HUES64 (cell line): ENCODE measurements around the gene SNTG2.
"Not testable (repeated sequence)": the region's sequence is repeated elsewhere in the genome, so short reads cannot be mapped to it uniquely, and the experiment has no call there.

Experiments used
- H3K27ac ChIP-seq: 2 replicates; pipeline ENCODE4 v1.7.0; 2013; ENCODE audit warnings: low read depth, low read length, inconsistent platforms
- H3K27me3 ChIP-seq: 2 replicates; pipeline ENCODE4 v1.6.1; 2013; ENCODE audit warnings: mild to moderate bottlenecking, low read length; ENCODE audit not compliant: insufficient read depth
- H3K36me3 ChIP-seq: 2 replicates; pipeline ENCODE4 v1.6.1; 2013; ENCODE audit warnings: mild to moderate bottlenecking, low read length; ENCODE audit not compliant: insufficient read depth
- H3K4me1 ChIP-seq: 2 replicates; pipeline ENCODE4 v1.6.1; 2013; ENCODE audit warnings: mild to moderate bottlenecking, low read length, moderate library complexity; ENCODE audit not compliant: insufficient read depth
- H3K4me3 ChIP-seq: 2 replicates; pipeline ENCODE4 v1.5.1; 2013; ENCODE audit warnings: mild to moderate bottlenecking, low read length, moderate library complexity
- H3K9ac ChIP-seq: 2 replicates; pipeline ENCODE4 v1.6.1; 2013; ENCODE audit warnings: mild to moderate bottlenecking, low read depth, low read length
- H3K9me3 ChIP-seq: 2 replicates; pipeline ENCODE4 v1.6.1; 2013; ENCODE audit warnings: low read depth, low read length; ENCODE audit not compliant: insufficient read depth
- WGBS: fragments of 150-250, 120-280 bp; methylation state at CpG from one replicate; pipeline ENCODE4 v1.1.7; 2013; ENCODE audit warnings: missing lambda C conversion rate; 5-methylcytosine and 5-hydroxymethylcytosine counted together

The SNTG2 gene

GRCh38 chr2:1227274-1227900, 276.7 kb downstream of the SNTG2 start:
- H3K4me3 ChIP-seq, result no peak overlapping the region
- H3K9ac ChIP-seq, result no peak overlapping the region
- WGBS, result 94% methylated on average over 19 of the region's 19 CpGs
- no peaks in the 10 kb centered on the region for H3K36me3 ChIP-seq
- H3K9me3 ChIP-seq, result peaks cover 4% of the 10 kb centered on the region; the same call in 1 of the 2 replicates
- no peaks in the 10 kb centered on the region for H3K4me1 ChIP-seq
- no peaks in the 10 kb centered on the region for H3K27me3 ChIP-seq
- H3K27ac ChIP-seq, result no peak overlapping the region

GRCh38 chr2:1229596-1229995, 278.9 kb downstream of the SNTG2 start:
- not testable (repeated sequence) for H3K27ac ChIP-seq, H3K9ac ChIP-seq, H3K4me3 ChIP-seq, H3K36me3 ChIP-seq, H3K27me3 ChIP-seq, H3K9me3 ChIP-seq, H3K4me1 ChIP-seq
- WGBS, result 95% methylated on average over 30 of the region's 30 CpGs

- H3K27ac ChIP-seq, result no peak overlapping the region
- H3K27me3 ChIP-seq, result no peaks in the 10 kb centered on the region
- no peak overlapping the region for H3K4me3 ChIP-seq
- H3K9me3 ChIP-seq, result peaks cover 4% of the 10 kb centered on the region; the same call in 1 of the 2 replicates
- H3K9ac ChIP-seq, result no peak overlapping the region
- no peaks in the 10 kb centered on the region for H3K36me3 ChIP-seq
- 97% methylated on average over 19 of the region's 19 CpGs for WGBS
- H3K4me1 ChIP-seq, result no peaks in the 10 kb centered on the region
Observed at GRCh38 chr2:1230155-1230893, 279.7 kb downstream of the SNTG2 start.

- H3K4me1 ChIP-seq, result no peaks in the 10 kb centered on the region
- peaks cover 4% of the 10 kb centered on the region; the same call in 1 of the 2 replicates for H3K9me3 ChIP-seq
- 83% methylated on average over 11 of the region's 11 CpGs for WGBS
- no peaks in the 10 kb centered on the region for H3K27me3 ChIP-seq
- H3K9ac ChIP-seq, result no peak overlapping the region
- H3K27ac ChIP-seq, result no peak overlapping the region
- H3K4me3 ChIP-seq, result no peak overlapping the region
- H3K36me3 ChIP-seq, result no peaks in the 10 kb centered on the region
Observed at GRCh38 chr2:1231466-1232063, 280.9 kb downstream of the SNTG2 start.

- WGBS, result 95% methylated on average over 15 of the region's 15 CpGs
Observed at GRCh38 chr2:1233281-1233680, 282.6 kb downstream of the SNTG2 start.

GRCh38 chr2:1234731-1235308, 284.2 kb downstream of the SNTG2 start:
- Histone ChIP-seq H3K4me1 (no peaks in the 10 kb centered on the region), H3K9ac (no peak overlapping the region), H3K27ac (no peak overlapping the region), H3K9me3 (peaks cover 3% of the 10 kb centered on the region; the same call in 1 of the 2 replicates), H3K4me3 (no peak overlapping the region), H3K36me3 (no peaks in the 10 kb centered on the region), H3K27me3 (no peaks in the 10 kb centered on the region)
- 97% methylated on average over 11 of the region's 13 CpGs for WGBS

More at GRCh38 chr2:1233281-1233680, 282.6 kb downstream of the SNTG2 start:
- Histone ChIP-seq H3K27ac (no peak overlapping the region), H3K36me3 (no peaks in the 10 kb centered on the region), H3K9me3 (peaks cover 4% of the 10 kb centered on the region; the same call in 1 of the 2 replicates), H3K9ac (no peak overlapping the region), H3K27me3 (no peaks in the 10 kb centered on the region), H3K4me3 (no peak overlapping the region), H3K4me1 (no peaks in the 10 kb centered on the region)

GRCh38 chr2:1235806-1236205, 285.2 kb downstream of the SNTG2 start:
- no peak overlapping the region for H3K4me3 ChIP-seq
- over 99% methylated on average over 5 of the region's 5 CpGs for WGBS
- no peak overlapping the region for H3K9ac ChIP-seq
- no peaks in the 10 kb centered on the region for H3K36me3 ChIP-seq
- no peaks in the 10 kb centered on the region for H3K9me3 ChIP-seq
- H3K27ac ChIP-seq, result no peak overlapping the region
- H3K27me3 ChIP-seq, result no peaks in the 10 kb centered on the region
- no peaks in the 10 kb centered on the region for H3K4me1 ChIP-seq

GRCh38 chr2:1236606-1237005, 286.0 kb downstream of the SNTG2 start:
- H3K27me3 ChIP-seq, result no peaks in the 10 kb centered on the region
- no peaks in the 10 kb centered on the region for H3K4me1 ChIP-seq
- no peak overlapping the region for H3K4me3 ChIP-seq
- H3K9ac ChIP-seq, result no peak overlapping the region
- H3K36me3 ChIP-seq, result no peaks in the 10 kb centered on the region
- WGBS, result no CpG with 5 or more reads among the region's 1 CpG
- H3K9me3 ChIP-seq, result no peaks in the 10 kb centered on the region
- H3K27ac ChIP-seq, result no peak overlapping the region

- no peaks in the 10 kb centered on the region for H3K27me3 ChIP-seq
- H3K36me3 ChIP-seq, result no peaks in the 10 kb centered on the region
- H3K27ac ChIP-seq, result no peak overlapping the region
- H3K4me3 ChIP-seq, result no peak overlapping the region
- WGBS, result 86% methylated on average over 18 of the region's 18 CpGs
- H3K4me1 ChIP-seq, result no peaks in the 10 kb centered on the region
- H3K9me3 ChIP-seq, result no peaks in the 10 kb centered on the region
- no peak overlapping the region for H3K9ac ChIP-seq
Observed at GRCh38 chr2:1237783-1238182, 287.1 kb downstream of the SNTG2 start.

GRCh38 chr2:1238598-1239138, 288.0 kb downstream of the SNTG2 start:
- no peaks in the 10 kb centered on the region for H3K4me1 ChIP-seq
- no peak overlapping the region for H3K9ac ChIP-seq
- H3K9me3 ChIP-seq, result no peaks in the 10 kb centered on the region
- H3K27ac ChIP-seq, result no peak overlapping the region
- 90% methylated on average over 13 of the region's 14 CpGs for WGBS
- no peaks in the 10 kb centered on the region for H3K36me3 ChIP-seq
- H3K27me3 ChIP-seq, result no peaks in the 10 kb centered on the region
- no peak overlapping the region for H3K4me3 ChIP-seq

- Histone ChIP-seq H3K4me1 (no peaks in the 10 kb centered on the region), H3K27ac (no peak overlapping the region), H3K9me3 (no peaks in the 10 kb centered on the region), H3K9ac (no peak overlapping the region), H3K4me3 (no peak overlapping the region), H3K36me3 (no peaks in the 10 kb centered on the region), H3K27me3 (no peaks in the 10 kb centered on the region)
- 99% methylated on average over 2 of the region's 2 CpGs for WGBS
Observed at GRCh38 chr2:1245193-1245592, 294.5 kb downstream of the SNTG2 start.
